OCI-LY3 (cell line): ENCODE data around the gene CAMK2G.
"Not testable (repeated sequence)": the region's sequence is repeated elsewhere in the genome, so short reads cannot be mapped to it uniquely, and the experiment has no call there.

Experiments
- H2AFZ ChIP-seq: fragments of 200-600, 300-600 bp; shearing (Covaris generic); 2 replicates; pipeline ENCODE4 v1.6.0; 2014; ENCODE audit warnings: antibody characterized with exemption, low read depth, low read length
- H3K27ac ChIP-seq: fragments of 200-600, 300-600 bp; sonication (generic); 2 replicates; pipeline ENCODE4 v1.5.1; 2014; ENCODE audit warnings: mild to moderate bottlenecking, low read length, moderate library complexity, mixed read lengths
- H3K27me3 ChIP-seq: fragments of 200-600, 300-600 bp; sonication (generic); 2 replicates; pipeline ENCODE4 v1.6.1; 2014; ENCODE audit warnings: low read depth, low read length, mixed read lengths
- H3K36me3 ChIP-seq: fragments of 200-600, 300-600 bp; sonication (generic); replicated peaks from 2 replicates; pipeline ENCODE3; 2014; ENCODE audit warnings: low read depth, low read length, mixed read lengths
- H3K4me1 ChIP-seq: fragments of 300-600, 200-600 bp; sonication (generic); 2 replicates; pipeline ENCODE4 v1.6.1; 2014; ENCODE audit warnings: low read length, mixed read lengths
- H3K4me2 ChIP-seq: fragments of 200-600, 300-600 bp; sonication (generic); 2 replicates; pipeline ENCODE4 v1.6.1; 2014; ENCODE audit warnings: low read length, mixed read lengths
- H3K4me3 ChIP-seq: fragments of 300-600, 200-600 bp; sonication (generic); 2 replicates; pipeline ENCODE4 v1.5.1; 2014; ENCODE audit warnings: antibody characterized with exemption, mild to moderate bottlenecking, low read length, moderate library complexity
- H3K79me2 ChIP-seq: fragments of 300-600, 200-600 bp; shearing (Covaris generic); 2 replicates; pipeline ENCODE4 v1.6.1; 2014; ENCODE audit warnings: mild to moderate bottlenecking, low read length, mixed read lengths
- H3K9ac ChIP-seq: fragments of 300-600, 200-600 bp; shearing (Covaris generic); 2 replicates; pipeline ENCODE4 v1.6.0; 2014; ENCODE audit warnings: mild to moderate bottlenecking, low read length, moderate library complexity
- H3K9me3 ChIP-seq: fragments of 200-600, 300-600 bp; shearing (Covaris generic); 2 replicates; pipeline ENCODE4 v1.6.1; 2014; ENCODE audit warnings: low read length, mixed read lengths; ENCODE audit not compliant: insufficient read depth
- H4K20me1 ChIP-seq: fragments of 200-600, 300-600 bp; sonication (generic); 2 replicates; pipeline ENCODE4 v1.6.1; 2016; ENCODE audit warnings: low read length, mixed read lengths; ENCODE audit not compliant: insufficient read depth
- CTCF ChIP-seq: fragments of 200-600, 300-600 bp; sonication (generic); IDR thresholded peaks from 2 replicates; pipeline ENCODE4 v1.5.1; 2014; ENCODE audit warnings: antibody characterized with exemption, low read length, low read depth
- EZH2phosphoT487 ChIP-seq: fragments of 200-600 bp; shearing (Covaris generic); IDR thresholded peaks from 2 replicates; pipeline ENCODE4 v1.6.1; 2018; ENCODE audit warnings: antibody characterized with exemption, mixed run types, low read depth

Gene CAMK2G

GRCh38 chr10:73893426-73893825, 19.1 kb upstream of the CAMK2G start:
- peaks cover 24% of the 10 kb centered on the region for H3K4me1 ChIP-seq
- no peaks in the 10 kb centered on the region for H3K79me2 ChIP-seq
- no peak overlapping the region for H3K9ac ChIP-seq
- H3K27me3 ChIP-seq: no peaks in the 10 kb centered on the region
- H2AFZ ChIP-seq: no peak overlapping the region
- no peaks in the 10 kb centered on the region for H4K20me1 ChIP-seq
- H3K36me3 ChIP-seq: no peaks in the 10 kb centered on the region
- no peak overlapping the region for H3K4me2 ChIP-seq
- no peak overlapping the region for H3K27ac ChIP-seq
- no peaks in the 10 kb centered on the region for H3K9me3 ChIP-seq
- no peak overlapping the region for H3K4me3 ChIP-seq
- TF ChIP-seq EZH2phosphoT487 (no peak), CTCF (no peak)

GRCh38 chr10:73892310-73893030, 18.1 kb upstream of the CAMK2G start:
- TF ChIP-seq EZH2phosphoT487 (no peak), CTCF (no peak)

GRCh38 chr10:73891540-73891939, 17.2 kb upstream of the CAMK2G start:
- Histone ChIP-seq H2AFZ (no peak overlapping the region), H3K4me2 (no peak overlapping the region), H3K4me1 (peaks cover 27% of the 10 kb centered on the region), H3K9me3 (no peaks in the 10 kb centered on the region), H3K4me3 (no peak overlapping the region), H4K20me1 (no peaks in the 10 kb centered on the region), H3K27ac (no peak overlapping the region), H3K9ac (no peak overlapping the region), H3K79me2 (no peaks in the 10 kb centered on the region), H3K27me3 (no peaks in the 10 kb centered on the region), H3K36me3 (no peaks in the 10 kb centered on the region)
- no peak for TF ChIP-seq EZH2phosphoT487

More at GRCh38 chr10:73892310-73893030, 18.1 kb upstream of the CAMK2G start:
- no peak overlapping the region for H3K4me2 ChIP-seq
- H3K27ac ChIP-seq: no peak overlapping the region
- H3K9me3 ChIP-seq: no peaks in the 10 kb centered on the region
- no peaks in the 10 kb centered on the region for H3K79me2 ChIP-seq
- no peak overlapping the region for H3K9ac ChIP-seq
- H3K36me3 ChIP-seq: no peaks in the 10 kb centered on the region
- H3K4me1 ChIP-seq: peaks cover 27% of the 10 kb centered on the region
- H4K20me1 ChIP-seq: no peaks in the 10 kb centered on the region
- H3K27me3 ChIP-seq: no peaks in the 10 kb centered on the region
- H2AFZ ChIP-seq: no peak overlapping the region
- no peak overlapping the region for H3K4me3 ChIP-seq

DNA sequence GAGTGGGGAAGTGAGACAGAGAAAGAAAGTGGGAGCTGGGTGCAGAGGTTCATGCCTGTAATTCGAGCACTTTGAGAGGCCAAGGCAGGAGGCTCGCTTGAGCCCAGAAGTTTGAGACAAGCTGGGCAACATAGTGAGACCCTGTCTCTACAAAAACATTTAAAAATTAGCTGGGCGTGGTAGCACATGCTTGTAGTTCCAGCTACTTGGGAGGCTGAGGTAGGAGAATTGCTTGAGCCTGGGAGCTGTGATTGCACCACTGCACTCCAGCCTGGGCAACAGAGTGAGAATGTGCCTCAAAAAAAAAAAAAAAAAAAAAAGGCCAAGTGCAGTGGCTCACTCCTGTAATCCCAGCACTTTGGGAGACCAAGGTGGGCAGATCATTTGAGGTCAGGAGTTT, 16.5 kb upstream of the CAMK2G start:
- H3K27me3 ChIP-seq, H3K4me2 ChIP-seq, H3K79me2 ChIP-seq, H4K20me1 ChIP-seq, H3K36me3 ChIP-seq, H3K9me3 ChIP-seq, H3K27ac ChIP-seq, H3K4me3 ChIP-seq, H2AFZ ChIP-seq, H3K9ac ChIP-seq: not testable (repeated sequence)
- peaks cover 29% of the 10 kb centered on the region for H3K4me1 ChIP-seq

DNA sequence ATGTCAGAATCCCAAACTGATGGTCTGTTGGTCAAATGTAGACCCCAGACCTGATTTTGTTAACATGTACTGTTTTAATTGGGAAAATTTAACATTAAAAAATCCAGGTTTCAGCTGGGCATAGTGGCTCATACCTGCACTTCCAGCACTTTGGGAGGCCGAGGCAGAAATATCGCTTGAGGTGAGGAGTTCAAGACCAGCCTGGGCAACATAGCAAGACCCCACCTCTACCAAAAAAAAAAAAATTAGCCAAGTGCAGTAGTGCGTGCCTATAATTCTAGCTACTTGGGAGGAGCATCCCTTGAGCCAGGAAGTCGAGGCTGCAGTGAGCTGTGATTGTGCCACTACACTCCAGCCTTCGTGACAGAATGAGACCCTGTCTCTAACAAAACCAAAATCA, 15.9 kb upstream of the CAMK2G start:
- Histone ChIP-seq H3K9ac (no peak overlapping the region), H3K79me2 (no peaks in the 10 kb centered on the region), H3K27me3 (no peaks in the 10 kb centered on the region), H3K27ac (no peak overlapping the region), H4K20me1 (no peaks in the 10 kb centered on the region), H3K4me1 (peaks cover 29% of the 10 kb centered on the region), H3K4me3 (no peak overlapping the region), H3K4me2 (no peak overlapping the region), H3K9me3 (no peaks in the 10 kb centered on the region), H2AFZ (no peak overlapping the region), H3K36me3 (no peaks in the 10 kb centered on the region)
- no peak for TF ChIP-seq CTCF
- no peak for TF ChIP-seq EZH2phosphoT487

GRCh38 chr10:73889416-73889815, 15.1 kb upstream of the CAMK2G start:
- Histone ChIP-seq H3K4me1 (peaks cover 24% of the 10 kb centered on the region), H3K4me2 (peak overlapping the region; percentile 30; the same call in 1 of the 2 replicates), H3K27ac (peak overlapping the region; percentile 55; the same call in 1 of the 2 replicates)
- H2AFZ ChIP-seq, H3K4me3 ChIP-seq, H3K36me3 ChIP-seq, H3K79me2 ChIP-seq, H4K20me1 ChIP-seq, H3K9ac ChIP-seq, H3K27me3 ChIP-seq, H3K9me3 ChIP-seq: not testable (repeated sequence)
